AG04450 (cell line): ENCODE data around the gene ZC4H2. TPM values are rescaled to one million over a fixed set of nuclear protein-coding genes. Genes with fewer than 3 reads are reported as not detected.
"Not testable (repeated sequence)": the region's sequence is repeated elsewhere in the genome, so short reads cannot be mapped to it uniquely, and the experiment has no call there.

ENCODE experiments used
- CTCF ChIA-PET: fragments of 300-600, 350-600 bp; formaldehyde crosslinking; extraction: SDS; loops from one replicate; lab custom pipeline; 2022; ENCODE audit warnings: antibody characterized with exemption, inconsistent platforms; lab: Charles Lee
- POLR2A ChIA-PET: fragments of 350-600 bp; formaldehyde crosslinking; extraction: SDS; loops from one replicate; lab custom pipeline; 2021; ENCODE audit warnings: antibody characterized with exemption, inconsistent platforms; lab: Yijun Ruan, JAX
- DNase-seq: peaks from one replicate; pipeline ENCODE4 v3.0.0-alpha.2; 2011; ENCODE audit warnings: low read depth, low spot score
- H3K27ac ChIP-seq: one replicate; pipeline ENCODE4 v1.5.1; 2012; ENCODE audit warnings: low read depth, low read length, control low read depth
- H3K27me3 ChIP-seq: one replicate; pipeline ENCODE4 v1.6.0; 2012; ENCODE audit warnings: low read length; ENCODE audit not compliant: control insufficient read depth, insufficient read depth
- H3K4me3 ChIP-seq: 2 replicates; pipeline ENCODE4 v1.5.1; 2011; ENCODE audit warnings: mild to moderate bottlenecking, low read depth, low read length, control low read depth
- H3K9me3 ChIP-seq: 2 replicates; pipeline ENCODE4 v1.5.1; 2012; ENCODE audit warnings: low read length; ENCODE audit not compliant: control insufficient read depth, insufficient read depth
- polyA plus RNA-seq: library from polyadenylated mRNA; depleted of rRNA; stranded (reverse); fragments of >200 nt; gene quantifications from 2 replicates; pipeline ENCODE4 v1.2.3, GENCODE V29; 2011
- TF ChIP-seq, protein P1 (sequence below): IDR thresholded peaks from 2 replicates; pipeline ENCODE4 v1.5.1; 2011; ENCODE audit warnings: low read depth, low read length, control low read depth, inconsistent platforms

Gene ZC4H2
- polyA plus RNA-seq, 1 experiment, result 27.5 TPM

DNA sequence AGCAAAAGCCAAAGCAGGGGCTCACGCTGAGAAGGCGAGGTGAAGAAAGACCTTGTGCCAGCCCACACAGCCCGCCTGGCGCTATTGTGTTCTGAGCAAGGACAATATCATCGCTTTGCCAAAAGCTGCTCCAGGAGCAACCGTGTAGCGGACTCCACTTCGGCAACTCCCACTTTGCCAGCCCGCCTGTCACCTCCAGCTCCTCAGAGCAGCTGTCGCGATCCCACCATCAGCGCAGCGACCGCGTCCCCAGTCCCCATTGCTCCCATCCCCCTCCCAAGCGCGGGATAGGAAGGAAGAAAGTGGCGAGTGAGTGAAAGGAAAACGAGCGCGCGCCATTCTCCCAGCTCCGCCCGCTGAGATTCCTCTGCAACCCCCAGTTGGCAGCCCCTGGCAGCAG, 759 bp downstream of the ZC4H2 start:
- ChIA-PET POLR2A (no interaction called here), CTCF (interaction anchor here (1.4 kb wide), 1 partner anchor 553 kb away, joined by 4 read pairs; no protein-coding TSS in a partner anchor)
- no peaks in the 10 kb centered on the region for H3K27me3 ChIP-seq
- H3K27ac ChIP-seq, result no peak overlapping the region
- no peaks in the 10 kb centered on the region for H3K9me3 ChIP-seq
- TF ChIP-seq, protein P1, sequence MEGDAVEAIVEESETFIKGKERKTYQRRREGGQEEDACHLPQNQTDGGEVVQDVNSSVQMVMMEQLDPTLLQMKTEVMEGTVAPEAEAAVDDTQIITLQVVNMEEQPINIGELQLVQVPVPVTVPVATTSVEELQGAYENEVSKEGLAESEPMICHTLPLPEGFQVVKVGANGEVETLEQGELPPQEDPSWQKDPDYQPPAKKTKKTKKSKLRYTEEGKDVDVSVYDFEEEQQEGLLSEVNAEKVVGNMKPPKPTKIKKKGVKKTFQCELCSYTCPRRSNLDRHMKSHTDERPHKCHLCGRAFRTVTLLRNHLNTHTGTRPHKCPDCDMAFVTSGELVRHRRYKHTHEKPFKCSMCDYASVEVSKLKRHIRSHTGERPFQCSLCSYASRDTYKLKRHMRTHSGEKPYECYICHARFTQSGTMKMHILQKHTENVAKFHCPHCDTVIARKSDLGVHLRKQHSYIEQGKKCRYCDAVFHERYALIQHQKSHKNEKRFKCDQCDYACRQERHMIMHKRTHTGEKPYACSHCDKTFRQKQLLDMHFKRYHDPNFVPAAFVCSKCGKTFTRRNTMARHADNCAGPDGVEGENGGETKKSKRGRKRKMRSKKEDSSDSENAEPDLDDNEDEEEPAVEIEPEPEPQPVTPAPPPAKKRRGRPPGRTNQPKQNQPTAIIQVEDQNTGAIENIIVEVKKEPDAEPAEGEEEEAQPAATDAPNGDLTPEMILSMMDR, result no peak
- peak overlapping the region; percentile 79 for H3K4me3 ChIP-seq
- no peak for DNase-seq

DNA sequence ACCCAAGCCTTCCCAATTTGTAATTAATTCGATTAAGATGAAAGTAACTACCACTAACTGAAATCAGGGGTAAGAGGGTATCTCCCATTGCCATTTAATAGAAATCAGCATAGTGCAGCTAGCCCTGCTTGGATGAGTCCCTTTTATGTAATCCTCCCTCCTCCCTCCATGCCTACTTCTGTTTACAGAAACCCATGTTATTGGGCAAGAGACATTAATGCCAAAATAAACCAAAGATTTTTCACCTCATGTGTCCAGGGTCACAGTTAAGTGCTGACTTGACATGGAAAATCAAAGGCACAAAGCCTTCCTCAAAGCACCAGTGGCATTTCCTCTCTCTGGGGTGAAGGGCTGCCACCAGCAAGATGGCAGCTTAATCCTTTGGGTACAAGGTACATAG, 50.8 kb downstream of the ZC4H2 start:
- ChIA-PET POLR2A (no interaction called here), CTCF (no interaction called here)
- H3K27me3 ChIP-seq, result no peaks in the 10 kb centered on the region

DNA sequence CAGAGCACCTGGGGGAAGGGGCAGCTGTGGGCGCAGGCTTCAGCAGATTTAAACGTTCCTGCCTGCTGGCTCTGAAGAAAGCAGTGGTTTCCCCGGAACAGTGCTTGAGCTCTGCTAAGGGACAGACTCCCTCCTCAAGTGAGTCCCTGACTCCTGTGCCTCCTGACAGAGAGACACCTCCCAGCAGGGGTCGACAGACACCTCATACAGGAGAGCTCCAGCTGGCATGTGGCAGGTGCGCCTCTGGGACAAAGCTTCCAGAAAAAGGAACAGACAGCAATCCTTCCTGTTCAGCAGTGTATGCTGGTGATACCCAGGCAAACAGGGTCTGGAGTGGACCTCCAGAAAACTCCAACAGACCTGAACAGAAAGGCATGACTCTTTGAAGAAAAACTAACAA, 68.1 kb downstream of the ZC4H2 start:
- DNase-seq, result no peak
- POLR2A ChIA-PET, result no interaction called here
- CTCF ChIA-PET, result no interaction called here
- TF ChIP-seq, protein P1, result no peak
- no peaks in the 10 kb centered on the region for H3K9me3 ChIP-seq
- no peak overlapping the region for H3K27ac ChIP-seq
- H3K4me3 ChIP-seq, result no peak overlapping the region
- no peaks in the 10 kb centered on the region for H3K27me3 ChIP-seq

More for the DNA sequence above, 50.8 kb downstream of the ZC4H2 start:
- DNase-seq, result no peak
- TF ChIP-seq, protein P1, result no peak
- Histone ChIP-seq H3K27ac (no peak overlapping the region), H3K9me3 (peaks cover 3% of the 10 kb centered on the region; the same call in 1 of the 2 replicates), H3K4me3 (no peak overlapping the region)

DNA sequence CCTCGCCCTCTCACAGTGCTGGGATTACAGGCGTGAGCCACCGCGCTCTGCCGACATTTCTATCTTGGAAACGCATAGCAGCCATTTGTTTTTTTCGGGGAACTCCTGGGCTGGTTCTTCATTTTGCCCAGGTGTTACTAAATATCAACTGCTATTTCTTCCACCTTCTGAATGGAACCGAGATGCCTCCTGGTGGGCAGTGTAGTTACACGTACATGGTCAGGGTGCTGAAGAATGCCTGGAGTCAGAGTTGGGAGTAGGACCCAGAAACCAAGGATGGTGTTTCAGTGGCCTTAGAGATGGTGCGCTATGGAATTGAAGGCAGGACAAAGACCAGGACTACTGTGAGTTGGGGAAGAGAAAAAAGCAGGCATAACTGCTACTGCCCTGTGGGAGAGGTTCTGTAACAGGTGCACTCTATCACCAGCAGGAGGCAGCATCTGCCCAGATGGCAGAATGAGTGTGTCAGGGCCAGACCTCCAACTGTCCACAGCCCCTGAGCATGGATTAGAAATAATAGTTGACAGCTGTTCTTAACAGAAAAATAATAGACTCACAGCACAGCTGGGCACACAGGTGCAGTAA, 81.7 kb downstream of the ZC4H2 start:
- no peaks in the 10 kb centered on the region for H3K27me3 ChIP-seq
- H3K4me3 ChIP-seq, result no peak overlapping the region
- POLR2A ChIA-PET, result no interaction called here
- H3K27ac ChIP-seq, result no peak overlapping the region
- DNase-seq, result no peak
- no peaks in the 10 kb centered on the region; the same call in 1 of the 2 replicates for H3K9me3 ChIP-seq
- TF ChIP-seq, protein P1, result peak; percentile 44
- CTCF ChIA-PET, result no interaction called here

DNA sequence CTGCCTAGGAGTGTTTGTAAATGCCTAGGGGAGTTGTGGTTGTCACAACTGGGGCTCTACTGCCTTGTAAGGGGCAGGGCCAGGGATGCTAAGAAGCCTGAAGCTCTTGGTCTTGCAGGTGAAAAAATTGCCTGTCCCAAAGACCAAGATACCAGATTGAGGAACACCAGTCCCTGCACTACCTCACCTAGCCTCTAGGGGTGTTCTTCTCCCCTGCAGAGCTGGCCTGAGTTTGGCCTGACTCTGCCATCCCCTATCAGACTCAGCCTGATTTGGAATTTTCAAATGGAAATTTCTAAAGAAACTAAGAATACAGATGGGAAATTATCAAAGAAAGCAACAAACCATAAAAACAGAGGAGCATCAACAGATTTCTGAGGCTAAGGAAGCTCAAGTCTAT, 90.4 kb downstream of the ZC4H2 start:
- DNase-seq, result no peak
- no peaks in the 10 kb centered on the region for H3K27me3 ChIP-seq
- ChIA-PET CTCF (no interaction called here), POLR2A (no interaction called here)
- H3K27ac ChIP-seq, result no peak overlapping the region
- H3K4me3 ChIP-seq, result no peak overlapping the region
- TF ChIP-seq, protein P1, result no peak
- no peaks in the 10 kb centered on the region for H3K9me3 ChIP-seq

DNA sequence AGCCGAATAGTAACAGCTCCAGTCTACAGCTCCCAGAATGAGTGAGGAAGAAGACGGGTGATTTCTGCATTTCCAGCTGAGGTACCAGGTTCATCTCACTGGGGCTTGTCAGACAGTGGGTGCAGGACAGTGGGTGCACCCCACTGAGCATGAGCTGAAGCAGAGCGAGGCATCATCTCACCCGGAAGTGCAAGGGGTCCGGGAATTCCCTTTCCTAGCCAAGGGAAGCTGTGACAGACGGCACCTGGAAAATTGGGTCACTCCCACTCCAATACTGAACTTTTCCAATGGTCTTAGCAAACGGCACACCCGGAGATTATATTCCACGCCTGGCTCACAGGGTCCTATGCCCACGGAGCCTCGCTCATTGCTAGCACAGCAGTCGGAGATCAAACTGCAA, 97.5 kb downstream of the ZC4H2 start:
- H3K27ac ChIP-seq, CTCF ChIA-PET, H3K9me3 ChIP-seq, DNase-seq, POLR2A ChIA-PET, H3K27me3 ChIP-seq, H3K4me3 ChIP-seq: not testable (repeated sequence)
